GM19025 (cell line): Measurements from ENCODE around the gene WHRN.

ENCODE experiments used
- ATAC-seq: cut with Tn5 transposase; IDR thresholded peaks from one replicate; pipeline ENCODE4 v1.9.1; 2021; ENCODE audit warnings: mild to moderate bottlenecking, low read depth, moderate library complexity; ENCODE audit not compliant: unreplicated experiment

WHRN gene

DNA sequence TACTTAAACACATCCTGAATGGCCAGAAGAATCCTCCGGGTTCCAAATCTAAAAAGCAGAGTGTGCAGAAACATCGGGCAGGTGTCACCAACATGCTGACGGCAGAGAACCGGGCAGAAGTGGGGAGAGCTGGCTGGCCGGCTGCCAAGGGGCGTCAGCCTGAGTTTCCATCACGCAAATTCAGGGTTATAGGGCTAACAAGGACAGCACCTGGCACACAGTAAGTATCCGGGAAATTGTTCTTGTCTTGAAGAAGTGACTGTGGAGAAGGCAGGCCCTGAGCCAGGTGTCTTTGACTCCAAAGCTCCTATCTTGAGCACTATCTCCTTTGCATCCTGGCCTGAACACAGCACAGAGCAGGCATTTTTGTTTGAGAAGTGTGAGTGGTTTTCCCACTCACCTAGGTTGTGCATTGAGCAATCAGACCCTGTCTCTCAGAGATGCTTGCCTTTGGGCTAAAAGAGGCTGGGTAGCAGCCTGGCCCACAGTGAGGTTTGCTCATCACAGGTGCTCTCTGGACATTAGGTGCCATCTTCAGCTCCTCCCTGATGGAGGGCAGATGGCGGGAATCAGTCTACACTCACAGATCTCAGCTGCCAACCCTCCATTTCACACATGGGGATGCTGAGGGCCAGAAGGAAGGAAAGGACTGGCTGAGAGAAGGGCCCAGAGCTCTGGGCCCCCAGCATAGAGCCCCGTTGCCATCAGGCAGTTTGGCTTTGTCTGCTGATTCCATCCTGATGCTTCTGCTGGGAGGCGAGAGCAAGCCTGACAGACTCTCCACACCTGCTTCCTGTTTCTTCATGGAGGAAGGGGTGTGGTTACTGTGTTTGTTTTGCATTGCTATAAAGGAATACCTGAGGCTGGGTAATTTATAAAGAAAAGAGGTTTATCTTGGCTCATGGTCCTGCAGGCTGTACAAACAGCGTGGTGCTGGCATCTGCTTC, 52.8 kb downstream of the WHRN start:
- ATAC-seq = no peak

DNA sequence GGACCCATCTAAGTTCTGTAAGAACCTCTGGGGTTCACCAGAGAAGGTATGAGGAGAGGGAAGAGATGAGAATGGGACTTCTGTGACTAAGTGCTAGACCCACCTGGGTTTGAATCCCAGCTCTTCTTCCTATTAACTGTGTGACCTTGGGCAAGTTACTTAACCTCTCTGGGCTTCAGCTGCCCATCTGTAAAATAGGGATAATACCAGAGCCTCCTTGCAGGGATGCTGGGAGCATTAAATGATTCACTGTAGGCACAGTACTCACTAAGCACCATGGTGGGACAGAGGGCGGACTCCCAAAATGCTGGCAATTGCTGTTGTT, 53.6 kb downstream of the WHRN start:
- ATAC-seq = no peak

DNA sequence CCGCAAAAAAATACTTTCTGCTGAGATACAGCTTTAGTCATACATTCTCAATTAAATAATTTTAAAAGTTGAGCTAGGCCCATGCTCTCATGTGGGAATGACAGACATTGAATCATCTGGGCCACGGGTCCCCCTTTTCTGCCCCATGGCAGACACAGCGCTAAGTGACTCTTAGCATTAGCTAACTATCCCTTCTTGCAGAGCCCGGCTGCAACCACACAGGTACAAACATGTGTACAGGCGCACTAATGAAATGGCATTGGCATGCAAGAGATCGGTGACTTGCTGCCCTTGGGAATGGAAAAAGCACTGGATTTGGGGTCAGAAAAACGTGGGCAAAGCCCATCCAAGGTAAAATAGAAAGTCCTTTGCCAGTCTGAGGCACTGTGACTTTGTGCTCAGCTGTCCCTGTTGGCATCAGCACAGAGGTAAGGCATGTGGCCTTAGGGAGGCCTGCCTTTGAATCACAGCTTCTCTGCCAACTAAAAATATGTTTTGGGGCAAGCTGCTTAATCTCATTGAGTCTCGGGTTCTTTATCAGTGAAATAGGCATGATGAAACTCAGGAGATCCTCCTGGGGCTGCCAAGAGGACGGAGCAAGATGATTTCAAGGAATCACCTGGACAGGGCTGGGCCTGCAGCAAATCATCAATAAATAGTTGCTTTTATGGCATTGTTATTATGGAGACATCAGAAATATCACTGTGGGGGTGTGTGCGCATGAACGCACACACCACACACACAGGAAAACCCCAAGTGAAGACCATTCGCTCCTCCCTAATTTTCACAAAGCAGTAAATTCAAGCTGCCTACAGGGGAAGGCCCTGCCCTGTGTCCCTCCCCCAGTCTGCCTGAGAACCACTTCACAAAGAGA, 54.2 kb downstream of the WHRN start:
- no peak for ATAC-seq

DNA sequence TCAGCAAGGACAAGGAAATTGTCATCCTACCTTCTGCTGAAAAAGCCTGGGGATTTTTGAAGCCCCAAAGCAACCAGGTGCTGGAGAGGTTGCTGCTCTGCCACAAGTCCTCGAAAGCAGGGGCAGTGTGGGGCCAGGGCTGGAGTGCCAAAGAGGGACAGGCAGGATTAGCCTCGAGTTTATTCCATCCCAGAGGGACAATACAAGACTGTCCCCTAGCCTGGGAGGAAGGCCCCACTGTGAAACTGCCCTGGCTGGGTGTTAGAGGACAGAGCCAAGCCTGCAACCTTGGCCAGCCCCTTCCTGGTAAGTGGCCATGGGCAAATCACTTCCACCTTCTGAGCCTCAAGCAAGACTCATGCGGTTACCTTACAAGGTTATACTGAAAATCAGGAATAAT, 55.1 kb downstream of the WHRN start:
- no peak for ATAC-seq

DNA sequence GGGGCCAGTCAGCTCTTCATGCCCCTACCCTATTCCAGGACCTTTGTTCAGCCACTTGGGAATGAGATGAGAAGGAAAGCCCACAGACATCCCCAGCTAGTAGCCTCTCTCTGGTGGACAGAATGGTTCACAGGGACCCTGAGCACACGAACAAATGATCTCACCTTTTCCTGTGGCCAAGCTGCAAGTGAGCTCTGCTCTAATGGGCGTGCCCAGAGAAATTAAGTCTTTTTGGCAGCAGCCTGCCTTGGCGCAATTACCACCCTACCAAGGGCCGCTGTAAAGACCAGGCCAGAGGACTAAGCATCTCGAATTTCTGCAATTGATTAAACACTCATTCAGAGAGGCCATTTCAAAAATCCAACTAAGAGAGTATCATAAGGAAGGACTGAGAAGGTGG, 56.0 kb downstream of the WHRN start:
- no peak for ATAC-seq

DNA sequence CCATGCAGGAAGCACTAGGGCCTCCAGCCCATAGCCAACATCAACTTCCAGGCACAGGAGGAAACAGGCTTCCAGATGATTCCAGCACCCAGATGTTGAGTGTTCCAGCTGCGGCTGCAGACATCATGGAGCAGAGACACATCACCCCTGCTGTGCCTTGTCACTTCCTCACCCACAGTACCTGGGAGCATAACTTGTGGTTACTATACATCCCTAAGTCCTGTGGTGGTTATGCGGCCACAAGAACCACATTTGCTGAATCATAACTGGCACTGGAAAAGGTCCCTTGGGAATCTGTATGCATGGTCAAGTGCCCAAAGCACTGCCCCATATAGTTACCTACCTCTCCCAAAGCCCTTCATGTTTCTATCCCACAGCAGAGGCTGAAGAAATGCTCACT, 56.6 kb downstream of the WHRN start:
- ATAC-seq = no peak

DNA sequence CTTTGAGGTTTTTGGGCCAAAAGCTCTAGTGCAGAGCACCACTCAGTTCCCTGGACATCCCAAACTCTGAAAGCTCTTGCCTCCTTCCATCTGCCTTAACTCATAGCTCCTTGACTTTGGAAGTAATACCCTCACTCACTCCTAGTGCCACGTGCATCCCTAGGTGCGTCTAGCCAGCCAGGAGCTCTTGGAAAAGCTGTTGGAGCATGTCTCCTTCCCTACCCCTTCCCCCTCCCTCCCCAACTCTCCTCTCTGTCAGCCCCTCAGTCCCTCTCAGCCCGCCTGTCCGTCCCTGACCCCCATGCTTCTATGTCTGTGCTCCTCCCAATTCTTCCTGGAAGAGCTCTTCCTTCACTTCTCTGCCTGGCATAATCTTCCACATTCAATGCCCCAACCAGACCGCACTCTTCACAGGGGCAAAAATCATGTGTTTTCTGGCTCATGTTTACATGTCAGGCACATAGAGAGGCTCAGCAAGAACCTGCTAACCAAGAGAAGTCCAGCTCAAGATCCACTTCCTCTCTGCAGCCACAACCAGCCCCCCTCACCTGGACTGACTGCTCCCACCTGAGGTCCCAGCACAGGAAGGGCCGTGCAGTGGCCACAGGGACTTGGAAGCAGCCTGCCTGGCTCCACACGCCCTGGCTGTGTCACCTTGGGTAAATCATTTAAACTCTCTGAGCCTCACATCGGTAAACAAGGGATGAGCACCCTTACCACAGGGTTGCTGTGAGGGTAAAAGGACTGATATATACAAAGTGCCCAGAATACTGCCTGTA, 58.4 kb downstream of the WHRN start:
- no peak for ATAC-seq

DNA sequence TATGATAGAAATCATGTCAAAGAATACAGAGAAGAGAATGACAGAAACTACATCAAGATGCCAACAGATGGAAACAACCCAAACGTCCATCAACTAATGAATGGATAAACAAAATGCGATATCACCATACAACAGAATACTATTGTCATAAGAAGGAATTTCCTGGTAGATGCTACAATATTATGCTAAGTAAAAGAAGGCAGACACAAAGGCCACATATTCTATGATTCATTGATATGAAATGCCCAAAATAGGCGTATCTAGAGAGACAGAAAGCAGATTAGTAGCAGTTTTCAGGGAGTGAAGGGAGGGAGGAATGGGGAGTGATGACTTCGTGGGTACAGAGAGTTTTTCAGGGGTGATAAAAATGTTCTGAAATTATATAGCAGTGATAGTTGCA, 59.2 kb downstream of the WHRN start:
- ATAC-seq = no peak

DNA sequence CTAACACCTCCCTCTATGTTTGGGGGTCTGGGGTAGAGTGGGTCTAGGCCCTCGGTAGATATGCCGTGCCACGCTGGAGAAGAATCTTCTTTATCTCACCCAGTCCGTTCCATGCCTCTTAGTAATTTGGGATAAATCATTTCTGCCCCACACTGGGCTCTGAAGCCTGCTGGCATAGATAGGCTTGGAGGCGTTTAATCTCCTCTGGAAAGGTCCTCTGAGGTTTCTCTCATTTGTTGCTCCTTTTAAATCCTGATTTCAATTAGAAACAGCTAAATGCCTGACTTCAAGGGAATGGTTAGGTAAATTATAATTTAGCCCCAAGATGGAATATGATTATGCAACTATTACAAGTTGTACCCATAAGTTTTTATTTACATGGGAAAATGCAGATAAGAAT, 59.7 kb downstream of the WHRN start:
- no peak for ATAC-seq

DNA sequence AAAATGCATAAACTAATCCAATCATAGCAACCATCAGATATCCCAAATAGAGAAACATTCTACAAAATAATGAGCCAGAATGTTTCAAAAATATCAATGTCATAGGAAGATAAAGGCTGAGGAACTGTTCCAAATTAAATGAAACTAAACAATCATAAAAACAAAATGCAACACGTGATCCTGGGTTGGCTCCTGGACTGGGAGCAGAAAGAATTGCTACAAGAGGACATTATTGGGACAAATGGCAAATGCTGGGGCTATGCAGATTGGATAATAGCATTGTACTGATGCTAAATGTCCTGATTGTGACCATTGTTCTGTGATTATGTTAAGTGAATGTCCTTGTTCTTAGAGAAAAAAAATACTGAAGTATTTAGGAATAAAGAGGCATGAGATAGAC, 63.3 kb downstream of the WHRN start:
- ATAC-seq = no peak

DNA sequence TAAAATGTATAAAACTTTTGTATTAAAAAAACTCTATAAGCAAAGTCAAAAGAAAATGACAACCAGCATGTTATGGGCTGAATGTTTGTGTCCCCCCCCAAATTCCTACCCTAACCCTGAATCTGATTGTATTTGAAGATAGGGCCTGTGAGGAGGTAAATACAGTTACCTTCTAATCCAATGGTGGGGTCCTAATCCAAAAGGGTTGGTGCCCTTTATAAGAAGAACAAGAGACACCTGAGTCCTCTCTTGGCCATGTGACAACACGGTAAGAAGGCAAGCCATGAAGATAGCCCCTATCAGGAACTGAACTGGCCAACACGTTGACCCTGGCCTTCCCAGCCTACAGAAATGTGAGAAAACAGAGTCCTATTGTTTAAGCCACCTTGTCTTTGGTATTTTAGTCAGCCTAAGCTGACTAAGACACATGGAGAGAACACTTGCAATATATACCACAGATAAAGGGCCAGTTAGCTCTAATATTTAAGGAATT, 67.8 kb downstream of the WHRN start:
- no peak for ATAC-seq

DNA sequence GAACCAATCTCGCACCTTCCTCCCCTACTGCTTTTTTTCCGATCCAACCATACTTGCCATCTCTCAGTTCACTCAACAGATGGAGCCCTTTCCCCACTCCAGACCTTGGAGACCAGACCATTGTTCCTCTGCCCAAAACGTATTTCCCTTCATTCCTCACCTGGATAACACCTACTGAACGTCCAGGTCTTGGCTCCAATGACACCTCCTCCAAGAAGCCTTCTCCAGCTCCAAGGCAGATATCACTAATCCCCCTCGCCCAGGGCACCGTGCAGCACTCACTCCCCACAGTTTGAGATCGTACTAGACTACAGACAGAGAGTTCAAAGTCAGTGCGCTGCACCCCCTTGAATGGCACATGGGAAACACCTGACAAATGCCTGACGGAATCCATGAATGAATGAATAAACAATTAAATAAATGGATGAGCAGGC, 70.4 kb downstream of the WHRN start:
- no peak for ATAC-seq

DNA sequence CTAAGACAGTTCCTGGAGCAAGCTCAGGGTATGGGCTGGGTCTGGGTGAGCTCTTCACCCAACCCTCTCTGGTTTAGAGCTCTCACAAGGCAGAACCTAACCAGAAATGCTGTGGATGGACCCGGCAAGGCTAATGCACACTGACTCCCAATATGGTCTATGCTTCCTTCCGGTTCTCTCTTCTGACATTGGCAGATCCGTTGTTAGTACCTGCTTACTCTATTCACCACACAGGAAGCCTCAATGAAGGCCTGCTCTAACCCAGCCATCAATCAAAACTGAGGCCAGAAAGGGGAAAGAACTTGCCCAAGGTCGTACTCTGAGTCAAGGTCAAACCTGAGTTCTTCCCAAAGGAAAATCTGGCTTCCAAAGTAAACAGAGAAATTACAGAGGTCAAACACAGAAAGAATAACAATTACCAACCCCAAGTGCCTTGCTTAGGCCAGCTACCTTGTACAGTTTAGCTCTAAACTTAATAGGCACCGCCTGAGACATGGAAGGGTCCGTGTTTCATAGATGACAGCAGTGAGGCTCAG, 71.5 kb downstream of the WHRN start:
- no peak for ATAC-seq

DNA sequence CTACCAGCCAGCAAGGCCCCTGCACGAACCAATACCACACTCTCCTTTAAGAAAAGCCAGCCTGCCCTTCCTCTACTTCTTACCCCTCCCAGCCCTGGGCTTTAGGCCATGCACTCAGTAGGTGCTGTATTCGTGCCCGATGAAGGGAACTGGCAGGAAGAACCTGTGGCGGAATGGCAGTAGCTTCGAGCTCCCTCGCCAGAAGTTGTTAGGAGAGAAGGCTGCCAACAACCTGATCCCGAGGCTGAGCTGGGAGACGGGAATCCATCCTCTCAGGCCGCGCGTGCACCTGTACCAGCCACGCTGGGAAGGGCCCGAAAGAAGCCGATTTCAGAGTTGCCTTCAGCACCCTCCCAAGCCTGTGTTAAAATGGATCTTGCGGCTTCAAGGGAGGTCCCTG, 72.2 kb downstream of the WHRN start:
- no peak for ATAC-seq

DNA sequence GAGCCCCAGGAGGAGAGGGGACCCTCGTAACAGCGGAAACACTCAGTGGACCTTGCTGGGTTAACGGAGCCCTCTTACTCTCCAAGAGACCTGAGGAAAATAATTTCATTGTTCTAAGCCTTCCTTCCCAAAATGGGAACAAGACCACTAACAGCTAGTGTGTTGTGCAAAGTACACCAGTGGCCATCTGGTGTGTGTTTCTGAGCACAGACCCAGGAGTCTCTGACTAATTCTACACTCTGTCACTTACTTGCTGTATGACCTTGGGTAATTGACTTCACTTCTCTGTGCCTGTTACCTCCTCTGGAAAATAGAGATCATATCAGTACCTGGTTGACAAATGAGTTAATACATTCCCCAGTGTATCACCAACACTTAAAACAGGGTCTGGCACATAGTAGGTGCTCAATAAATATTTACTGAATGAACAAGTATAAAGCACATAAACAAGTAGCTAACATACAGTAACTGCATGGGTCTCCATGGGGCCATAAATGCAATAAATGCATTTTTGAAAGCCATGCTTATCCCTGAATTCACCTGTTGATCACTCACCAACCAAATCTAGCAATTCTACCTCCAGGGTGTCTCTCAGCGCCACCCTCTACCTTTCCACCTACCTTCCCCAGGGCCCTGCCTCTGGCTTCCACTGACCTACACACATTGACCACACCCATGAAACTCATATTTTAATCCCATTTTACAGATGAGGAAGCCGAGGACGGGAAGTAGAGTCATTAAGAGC, 72.8 kb downstream of the WHRN start:
- ATAC-seq = no peak

DNA sequence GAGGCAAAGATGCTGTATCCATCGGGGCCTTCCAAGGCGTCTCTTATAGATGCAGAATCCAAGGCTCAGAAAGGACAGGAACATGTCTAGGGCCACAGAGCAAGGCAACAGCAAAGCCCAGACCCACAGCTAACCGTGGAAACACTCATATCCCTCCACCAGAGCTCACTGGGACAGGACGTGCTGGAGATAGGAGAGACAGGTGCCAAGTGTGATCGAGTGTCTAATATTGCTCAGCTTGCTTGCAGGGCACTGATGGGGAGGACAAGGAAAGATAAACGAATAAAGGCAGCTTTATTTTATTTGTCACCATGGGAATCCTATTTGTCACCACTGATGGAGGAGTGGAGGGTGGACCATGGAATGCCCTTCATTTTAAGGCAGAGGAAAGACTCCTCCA, 73.5 kb downstream of the WHRN start:
- no peak for ATAC-seq

DNA sequence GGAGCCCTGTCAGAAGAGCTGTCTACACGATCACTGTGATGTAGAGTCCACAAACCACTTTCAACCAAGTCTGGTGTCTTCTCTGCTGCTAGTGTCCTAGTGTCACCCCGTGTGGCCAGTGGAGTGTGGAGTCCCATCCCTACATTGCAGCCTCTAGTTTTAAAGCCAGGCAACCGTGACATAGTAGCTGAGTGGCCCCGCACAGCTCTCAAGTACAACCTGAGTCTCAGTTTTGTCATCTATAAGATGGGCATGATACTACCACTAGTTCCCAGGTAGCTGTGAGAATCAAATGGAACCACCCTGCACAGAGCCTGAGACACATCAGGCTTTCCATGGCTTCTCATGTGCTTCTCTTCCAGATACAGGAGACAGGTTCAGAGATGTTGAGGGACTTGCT, 74.3 kb downstream of the WHRN start:
- no peak for ATAC-seq

DNA sequence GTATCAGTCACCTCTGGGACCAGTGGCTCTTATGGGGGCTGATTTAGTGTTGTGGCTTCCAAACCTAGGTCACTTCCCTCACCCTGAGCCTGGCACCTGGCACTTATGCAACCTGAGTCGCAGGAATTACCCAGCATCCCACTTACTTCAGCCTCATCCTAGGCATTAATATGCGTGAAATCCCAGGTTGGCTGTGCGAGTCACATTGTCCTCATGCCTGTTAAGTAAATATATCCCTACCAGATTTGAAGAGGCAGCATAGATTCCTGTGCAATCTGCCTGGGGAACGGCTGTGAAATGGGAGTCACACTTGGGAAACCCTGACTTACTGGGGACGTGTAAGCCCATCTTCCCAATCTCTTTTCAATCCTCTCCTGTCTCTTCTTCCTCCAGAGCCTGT, 74.8 kb downstream of the WHRN start:
- ATAC-seq = no peak

DNA sequence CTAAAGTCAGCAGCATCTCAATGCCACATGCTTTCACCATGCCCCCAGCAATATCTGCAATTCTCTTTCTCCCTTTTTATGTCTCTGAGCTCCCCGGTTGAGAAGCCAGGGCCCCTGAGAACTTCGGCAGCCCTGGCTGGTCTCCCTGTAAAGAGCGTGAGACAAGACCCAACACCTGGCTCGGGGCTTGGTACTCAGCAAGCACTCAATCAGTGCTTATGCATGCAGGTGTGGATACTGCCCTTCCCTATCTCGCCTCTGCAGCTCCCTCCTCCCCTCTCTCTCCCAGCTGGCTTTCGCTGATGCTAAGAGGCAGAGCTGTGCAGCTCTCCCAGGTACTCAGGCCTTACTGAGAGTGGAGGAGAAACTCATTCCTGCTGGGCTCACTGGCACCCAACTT, 75.8 kb downstream of the WHRN start:
- ATAC-seq = no peak

DNA sequence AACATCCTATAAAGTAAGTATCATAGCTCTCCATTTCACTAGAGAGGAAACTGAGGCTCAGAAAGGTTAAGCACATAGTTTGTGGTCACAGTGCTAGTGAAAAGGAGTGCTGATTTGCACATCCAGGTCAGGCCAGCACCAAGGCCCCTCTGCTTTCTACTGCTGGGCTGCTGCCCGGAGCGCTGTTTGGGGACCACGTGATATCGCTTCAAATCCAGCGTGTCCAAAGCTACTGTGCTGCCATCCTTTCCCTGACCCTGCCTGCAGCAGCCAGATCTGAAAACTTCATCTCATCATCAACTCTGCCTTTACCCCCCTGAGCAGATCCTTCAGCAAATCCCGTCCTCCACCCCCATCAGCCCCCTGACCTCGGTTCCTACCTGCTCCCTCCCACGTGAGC, 76.8 kb downstream of the WHRN start:
- ATAC-seq = no peak
